GM10266 (cell line): ENCODE data around the gene SLC22A1.
"Not testable (repeated sequence)": the region's sequence is repeated elsewhere in the genome, so short reads cannot be mapped to it uniquely, and the experiment has no call there.

Experiments used
- DNase-seq: peaks from one replicate; pipeline ENCODE4 v3.0.0; 2012; ENCODE audit errors: extremely low spot score
- CTCF ChIP-seq: IDR thresholded peaks from 2 replicates; pipeline ENCODE4 v1.5.1; 2012; ENCODE audit warnings: mild to moderate bottlenecking, low read depth; ENCODE audit not compliant: control insufficient read depth, insufficient read depth; ENCODE audit errors: missing control alignments

Gene SLC22A1

GRCh38 chr6:160137130-160137988 is 15.7 kb downstream of the SLC22A1 start:
- no peak for DNase-seq
- TF ChIP-seq CTCF: no peak

GRCh38 chr6:160137989-160138835 is 16.6 kb downstream of the SLC22A1 start:
- DNase-seq: peak; percentile 68
- peak; percentile 75 for TF ChIP-seq CTCF

- DNase-seq: no peak
These were observed 17.3 kb downstream of the SLC22A1 start for GRCh38 chr6:160138839-160139419.

GRCh38 chr6:160139420-160139851 is 17.8 kb downstream of the SLC22A1 start:
- TF ChIP-seq CTCF: no peak
- no peak for DNase-seq

More at GRCh38 chr6:160138839-160139419, 17.3 kb downstream of the SLC22A1 start:
- no peak for TF ChIP-seq CTCF

GRCh38 chr6:160140493-160140892 is 18.9 kb downstream of the SLC22A1 start:
- DNase-seq: not testable (repeated sequence)

- DNase-seq: no peak
- TF ChIP-seq CTCF: no peak
These were observed 19.5 kb downstream of the SLC22A1 start for GRCh38 chr6:160141001-160141726.
